ENCODE data around the gene IARS2.

- no peak for TF ChIP-seq EP300 (IDR thresholded peaks at IDR 0.05; ENCODE audit: borderline replicate concordance)
- no peak for TF ChIP-seq USF1 (IDR thresholded peaks at IDR 0.05)
- no peak for TF ChIP-seq MAX (IDR thresholded peaks at IDR 0.05)
- no peak for TF ChIP-seq CEBPB (IDR thresholded peaks at IDR 0.05)
- no peak for TF ChIP-seq REST (IDR thresholded peaks at IDR 0.05; ENCODE audit: low read depth)
- TF ChIP-seq TAF1 (IDR thresholded peaks at IDR 0.05; ENCODE audit: low read depth), result no peak
- no peak for TF ChIP-seq CREB1 (IDR thresholded peaks at IDR 0.05; ENCODE audit: low read depth)
- no peak for TF ChIP-seq EGR1 (IDR thresholded peaks at IDR 0.05)
- no peak for TF ChIP-seq YY1 (IDR thresholded peaks at IDR 0.05; ENCODE audit: low read depth)
- TF ChIP-seq TEAD4 (IDR thresholded peaks at IDR 0.05), result no peak
- no peak for TF ChIP-seq ZBTB7A (IDR thresholded peaks at IDR 0.05; ENCODE audit: low read depth)
Measured at GRCh38 chr1:220045356-220046051, 48.4 kb upstream of the IARS2 start.
